PC-3 (cell line): ENCODE results near the gene POLR3E. TPM values are rescaled to one million over a fixed set of nuclear protein-coding genes. Genes with fewer than 3 reads are reported as not detected.

Experiments used
- ATAC-seq: fragments of 200-7000 bp; cut with Tn5 transposase; 2 replicates; pipeline ENCODE4 v1.9.1; 2020; ENCODE audit warnings: mild to moderate bottlenecking, moderate library complexity
- BruUV-seq: library from RNA; stranded (reverse); fragments of 400-500 nt; replicated peaks from 2 replicates; lab custom pipeline; 2021; lab: Mats Ljungman, UMichigan
- CTCF ChIA-PET: fragments of 300-600 bp; sonication (Branson Sonifier 250); formaldehyde crosslinking; loops from one replicate; lab custom pipeline; 2022; ENCODE audit warnings: antibody characterized with exemption; lab: Charles Lee
- POLR2A ChIA-PET: fragments of 300-600 bp; sonication (Branson Sonifier 250); formaldehyde crosslinking; loops from one replicate; lab custom pipeline; 2022; ENCODE audit warnings: antibody characterized with exemption; ENCODE audit not compliant: unreplicated experiment; lab: Charles Lee
- DNase-seq: peaks from one replicate; pipeline ENCODE4 v3.0.0-alpha.2; 2015
- H2AFZ ChIP-seq: fragments of 300-600 bp; sonication (generic); 2 replicates; pipeline ENCODE4 v1.6.0; 2016; ENCODE audit warnings: antibody characterized with exemption, low read length
- H3F3A ChIP-seq: fragments of 300-600 bp; sonication (generic); one replicate; pipeline ENCODE4 v1.6.0; 2017; ENCODE audit warnings: antibody characterized with exemption, low read length, control low read depth, mild to moderate bottlenecking; ENCODE audit not compliant: unreplicated experiment
- H3K27ac ChIP-seq: fragments of 300-600 bp; sonication (generic); 2 replicates; pipeline ENCODE4 v1.5.1; 2016; ENCODE audit warnings: mild to moderate bottlenecking, low read length
- H3K27me3 ChIP-seq: fragments of 300-600 bp; sonication (generic); 2 replicates; pipeline ENCODE4 v1.6.1; 2016; ENCODE audit warnings: low read length, mixed read lengths
- H3K36me3 ChIP-seq: fragments of 300-600 bp; sonication (generic); 2 replicates; pipeline ENCODE4 v1.6.1; 2016; ENCODE audit warnings: low read depth, mixed run types, low read length, mixed read lengths
- H3K4me1 ChIP-seq: fragments of 300-600 bp; sonication (generic); 2 replicates; pipeline ENCODE4 v1.5.1; 2016; ENCODE audit warnings: low read length; ENCODE audit not compliant: insufficient read depth
- H3K4me2 ChIP-seq: fragments of 300-600 bp; sonication (generic); 2 replicates; pipeline ENCODE4 v1.6.0; 2016; ENCODE audit warnings: low read length
- H3K4me3 ChIP-seq: fragments of 300-600 bp; sonication (generic); 2 replicates; pipeline ENCODE4 v1.5.1; 2016; ENCODE audit warnings: mild to moderate bottlenecking, low read length, mixed read lengths
- H3K79me2 ChIP-seq: fragments of 300-600 bp; sonication (generic); 2 replicates; pipeline ENCODE4 v1.6.1; 2017; ENCODE audit warnings: low read length, mixed read lengths
- H3K9ac ChIP-seq: fragments of 300-600 bp; sonication (generic); 2 replicates; pipeline ENCODE4 v1.6.0; 2016; ENCODE audit warnings: mild to moderate bottlenecking, low read length
- H3K9me2 ChIP-seq: fragments of 300-600 bp; sonication (generic); replicated peaks from 2 replicates; pipeline ENCODE4 v1.6.1; 2016; ENCODE audit warnings: mixed run types, low read length, mixed read lengths
- H3K9me3 ChIP-seq: fragments of 300-600 bp; sonication (generic); 2 replicates; pipeline ENCODE4 v1.6.1; 2016; ENCODE audit warnings: low read length, mixed read lengths
- H4K20me1 ChIP-seq: fragments of 300-600 bp; sonication (generic); 2 replicates; pipeline ENCODE4 v1.6.1; 2016; ENCODE audit warnings: low read length, mixed read lengths
- EZH2 ChIP-seq: fragments of 300-600 bp; sonication (generic); IDR thresholded peaks from one replicate; pipeline ENCODE4 v1.6.1; 2017; ENCODE audit warnings: antibody characterized with exemption, mild to moderate bottlenecking, low read length; ENCODE audit not compliant: unreplicated experiment
- EZH2phosphoT487 ChIP-seq: fragments of 300-600 bp; sonication (generic); IDR thresholded peaks from 2 replicates; pipeline ENCODE4 v1.6.1; 2018; ENCODE audit warnings: mild to moderate bottlenecking, antibody characterized with exemption, low read length, borderline replicate concordance
- intact Hi-C: fragments of 100-400 bp; cut with micrococcal nuclease; formaldehyde crosslinking; loops from 2 replicates; pipeline ENCODE4 v1.9.0; 2023
- total RNA-seq: library from RNA; depleted of rRNA; stranded (reverse); fragments of >200 nt; gene quantifications from 2 replicates; pipeline ENCODE4 v1.2.3, GENCODE V29; 2014
- TF ChIP-seq, protein P1 (sequence below): fragments of 300-600 bp; sonication (generic); conservative IDR thresholded peaks from 2 replicates; pipeline ENCODE4 v1.5.1; 2017; ENCODE audit warnings: antibody characterized with exemption, low read depth, mild to moderate bottlenecking, low read length

The POLR3E gene
- total RNA-seq, 1 experiment from 2014 or later, result 48.8 TPM

- no peak overlapping the region for H2AFZ ChIP-seq
Measured at GRCh38 chr16:22264786-22265185, 32.4 kb upstream of the POLR3E start.

GRCh38 chr16:22265351-22265750, 31.9 kb upstream of the POLR3E start:
- BruUV-seq, result no TSS peak
- Histone ChIP-seq H3K79me2 (no peaks in the 10 kb centered on the region), H3K4me2 (no peak overlapping the region), H3K27ac (no peak overlapping the region), H3K4me1 (no peaks in the 10 kb centered on the region), H3K4me3 (no peak overlapping the region), H3K9me2 (no peaks in the 10 kb centered on the region), H3F3A (no peaks in the 10 kb centered on the region), H3K36me3 (peaks cover 4% of the 10 kb centered on the region; the same call in 1 of the 2 replicates), H4K20me1 (no peaks in the 10 kb centered on the region), H3K27me3 (no peaks in the 10 kb centered on the region), H3K9ac (no peak overlapping the region), H2AFZ (no peak overlapping the region), H3K9me3 (no peaks in the 10 kb centered on the region)
- ChIA-PET CTCF (no interaction called here), POLR2A (no interaction called here)
- ATAC-seq, result no peak
- intact Hi-C loops, result no loop called here
- no peak for DNase-seq
- TF ChIP-seq EZH2phosphoT487, result no peak
- TF ChIP-seq, protein P1, sequence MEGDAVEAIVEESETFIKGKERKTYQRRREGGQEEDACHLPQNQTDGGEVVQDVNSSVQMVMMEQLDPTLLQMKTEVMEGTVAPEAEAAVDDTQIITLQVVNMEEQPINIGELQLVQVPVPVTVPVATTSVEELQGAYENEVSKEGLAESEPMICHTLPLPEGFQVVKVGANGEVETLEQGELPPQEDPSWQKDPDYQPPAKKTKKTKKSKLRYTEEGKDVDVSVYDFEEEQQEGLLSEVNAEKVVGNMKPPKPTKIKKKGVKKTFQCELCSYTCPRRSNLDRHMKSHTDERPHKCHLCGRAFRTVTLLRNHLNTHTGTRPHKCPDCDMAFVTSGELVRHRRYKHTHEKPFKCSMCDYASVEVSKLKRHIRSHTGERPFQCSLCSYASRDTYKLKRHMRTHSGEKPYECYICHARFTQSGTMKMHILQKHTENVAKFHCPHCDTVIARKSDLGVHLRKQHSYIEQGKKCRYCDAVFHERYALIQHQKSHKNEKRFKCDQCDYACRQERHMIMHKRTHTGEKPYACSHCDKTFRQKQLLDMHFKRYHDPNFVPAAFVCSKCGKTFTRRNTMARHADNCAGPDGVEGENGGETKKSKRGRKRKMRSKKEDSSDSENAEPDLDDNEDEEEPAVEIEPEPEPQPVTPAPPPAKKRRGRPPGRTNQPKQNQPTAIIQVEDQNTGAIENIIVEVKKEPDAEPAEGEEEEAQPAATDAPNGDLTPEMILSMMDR, result no peak
- TF ChIP-seq EZH2, result no peak

More at GRCh38 chr16:22264786-22265185, 32.4 kb upstream of the POLR3E start:
- ATAC-seq, result no peak
- CTCF ChIA-PET, result no interaction called here
- Histone ChIP-seq H3K27ac (no peak overlapping the region), H3K4me1 (no peaks in the 10 kb centered on the region), H3K9me3 (no peaks in the 10 kb centered on the region), H3K9me2 (no peaks in the 10 kb centered on the region), H3K4me3 (no peak overlapping the region), H4K20me1 (no peaks in the 10 kb centered on the region), H3K36me3 (peaks cover 8% of the 10 kb centered on the region; the same call in 1 of the 2 replicates), H3K27me3 (no peaks in the 10 kb centered on the region), H3K9ac (no peak overlapping the region), H3K4me2 (no peak overlapping the region), H3K79me2 (no peaks in the 10 kb centered on the region), H3F3A (no peaks in the 10 kb centered on the region)
- TF ChIP-seq, protein P1, result no peak
- TF ChIP-seq EZH2 (no peak), EZH2phosphoT487 (no peak)
- POLR2A ChIA-PET, result no interaction called here
- no peak for DNase-seq
- no TSS peak for BruUV-seq
- intact Hi-C loops, result no loop called here

DNA sequence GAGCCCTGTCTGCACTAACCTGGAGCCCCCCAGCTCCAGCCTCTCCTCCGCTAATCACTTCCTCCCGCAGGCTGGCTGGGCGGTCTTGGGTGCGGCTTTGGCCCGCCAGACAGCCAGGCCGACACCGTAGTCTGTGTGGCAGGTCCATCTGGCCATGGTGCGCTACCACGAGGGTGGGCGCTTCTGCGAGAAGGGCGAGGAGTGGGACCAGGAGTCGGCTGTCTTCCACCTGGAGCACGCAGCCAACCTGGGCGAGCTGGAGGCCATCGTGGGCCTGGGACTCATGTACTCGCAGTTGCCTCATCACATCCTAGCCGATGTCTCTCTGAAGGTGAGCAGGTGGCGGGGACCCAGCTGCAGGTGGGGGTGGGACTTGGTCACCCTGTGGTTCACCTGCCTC, 30.7 kb upstream of the POLR3E start:
- Histone ChIP-seq H3K4me3 (no peak overlapping the region), H3F3A (no peaks in the 10 kb centered on the region), H3K27ac (no peak overlapping the region), H2AFZ (no peak overlapping the region), H3K9me2 (no peaks in the 10 kb centered on the region), H3K9ac (no peak overlapping the region), H3K36me3 (0 out of 2 replicates have a peak, but pooled peaks cover 3% of the 10 kb centered on the region), H3K4me1 (no peaks in the 10 kb centered on the region), H3K9me3 (no peaks in the 10 kb centered on the region), H3K4me2 (no peak overlapping the region), H4K20me1 (no peaks in the 10 kb centered on the region), H3K27me3 (no peaks in the 10 kb centered on the region), H3K79me2 (no peaks in the 10 kb centered on the region)
- ChIA-PET POLR2A (no interaction called here), CTCF (no interaction called here)
- ATAC-seq (no peak), DNase-seq (no peak)
- TF ChIP-seq EZH2 (no peak), EZH2phosphoT487 (no peak)
- TF ChIP-seq, protein P1, result no peak
- intact Hi-C loops, result no loop called here
- BruUV-seq, result no TSS peak
